CD4-positive, CD25-positive, alpha-beta regulatory T cell (primary cell): ENCODE results near the gene GTPBP1. TPM values are rescaled to one million over a fixed set of nuclear protein-coding genes. Genes with fewer than 3 reads are reported as not detected.

Experiments used
- ATAC-seq, 2 donors: fragments of 150-1000 bp; cut with Tn5 transposase; one replicate each; pipeline ENCODE4 v1.10.0; 2021; ENCODE audit warnings: low read depth in 2 of 2, moderate number of reproducible peaks in 2 of 2, moderate library complexity in 1 of 2
- DNase-seq, 3 donors: peaks; one replicate each; pipeline versions ENCODE4 v3.0.0 to v3.0.0-alpha.2; 2012 to 2022; ENCODE audit warnings: mixed read lengths in 1 of 3
- H3K27ac ChIP-seq: one replicate; pipeline ENCODE4 v1.7.0; 2013; ENCODE audit warnings: mild to moderate bottlenecking, low read length; ENCODE audit not compliant: insufficient read depth, poor library complexity, severe bottlenecking
- H3K27me3 ChIP-seq: one replicate; pipeline ENCODE4 v1.7.0; 2013; ENCODE audit warnings: low read length; ENCODE audit not compliant: control insufficient read depth, insufficient read depth
- H3K36me3 ChIP-seq: one replicate; pipeline ENCODE4 v1.7.0; 2013; ENCODE audit warnings: mild to moderate bottlenecking, low read length, moderate library complexity; ENCODE audit not compliant: control insufficient read depth, insufficient read depth
- H3K4me1 ChIP-seq: 2 replicates; pipeline ENCODE4 v1.7.0; 2013; ENCODE audit warnings: mild to moderate bottlenecking, low read length; ENCODE audit not compliant: insufficient read depth, control insufficient read depth, poor library complexity, severe bottlenecking
- H3K4me3 ChIP-seq: one replicate; pipeline ENCODE4 v1.7.0; 2013; ENCODE audit warnings: low read depth, mild to moderate bottlenecking, low read length, moderate library complexity
- H3K9me3 ChIP-seq, 2 experiments: 1 replicate in 1 of 2; 2 replicates in 1 of 2; pipeline ENCODE4 v1.7.0; 2013; ENCODE audit warnings: low read length in 2 of 2, mild to moderate bottlenecking in 1 of 2, moderate library complexity in 1 of 2; ENCODE audit not compliant: control insufficient read depth in 2 of 2
- H3K27ac Mint-ChIP-seq, 3 donors: one replicate each; pipeline ENCODE4 v1.8.0; 2020 to 2022; ENCODE audit warnings: mild to moderate bottlenecking in 3 of 3, mixed read lengths in 3 of 3, moderate library complexity in 2 of 3
- H3K27me3 Mint-ChIP-seq: one replicate; pipeline ENCODE4 v1.8.0; 2022; ENCODE audit warnings: mild to moderate bottlenecking, mixed read lengths
- H3K36me3 Mint-ChIP-seq: one replicate; pipeline ENCODE4 v1.8.0; 2020; ENCODE audit warnings: mixed read lengths
- H3K4me1 Mint-ChIP-seq, 4 donors: one replicate each; pipeline ENCODE4 v1.8.0; 2020 to 2022; ENCODE audit warnings: mixed read lengths in 4 of 4, mild to moderate bottlenecking in 1 of 4
- H3K4me3 Mint-ChIP-seq, 4 donors: one replicate each; pipeline ENCODE4 v1.8.0; 2020 to 2022; ENCODE audit warnings: mild to moderate bottlenecking in 4 of 4, mixed read lengths in 4 of 4, moderate library complexity in 3 of 4
- H3K9me3 Mint-ChIP-seq, 7 donors: one replicate each; pipeline ENCODE4 v1.8.0; 2020 to 2022; ENCODE audit warnings: mixed read lengths in 7 of 7, mild to moderate bottlenecking in 3 of 7, moderate library complexity in 2 of 7
- polyA plus RNA-seq, 4 donors: library from polyadenylated mRNA; unstranded; fragments of 300-500 nt; fragmentation: Illumina TruSeq; gene quantifications; one replicate each; pipeline ENCODE4 v1.2.3, GENCODE V29; 2021
- total RNA-seq: library from RNA; stranded (reverse); gene quantifications from one replicate; pipeline ENCODE4 v1.2.3, GENCODE V29; 2022

GTPBP1 gene
- total and polyA plus RNA-seq, 5 donors from 2014 or later = 25.4 to 285 (median 25.8) TPM

GRCh38 chr22:38733329-38733723, 27.6 kb downstream of the GTPBP1 start:
- Mint-ChIP-seq H3K36me3 (peaks cover 40% of the 10 kb centered on the region), H3K4me1 (peaks cover 5 to 57% (median 21%) of the 10 kb centered on the region in 4 donors)

GRCh38 chr22:38733724-38734381, 28.1 kb downstream of the GTPBP1 start:
- Histone ChIP-seq H3K4me3 (no peak overlapping the region), H3K9me3 (no peaks in the 10 kb centered on the region), H3K27me3 (no peaks in the 10 kb centered on the region), H3K4me1 (peaks cover 23% of the 10 kb centered on the region), H3K36me3 (peaks cover 71% of the 10 kb centered on the region), H3K27ac (peak overlapping the region; percentile 52)
- peaks cover 37% of the 10 kb centered on the region for H3K36me3 Mint-ChIP-seq
- peak overlapping the region; percentile 80 to 86 (median 85) for H3K27ac Mint-ChIP-seq
- ATAC-seq (peak in 1 of 2 donors; percentile 1), DNase-seq (no peak)
- peak overlapping the region in 1 of 4 donors; percentile 77 for H3K4me3 Mint-ChIP-seq
- no peaks in the 10 kb centered on the region for H3K9me3 Mint-ChIP-seq
- peaks cover 5 to 58% (median 22%) of the 10 kb centered on the region in 4 donors for H3K4me1 Mint-ChIP-seq
- H3K27me3 Mint-ChIP-seq = no peaks in the 10 kb centered on the region

More at GRCh38 chr22:38733329-38733723, 27.6 kb downstream of the GTPBP1 start:
- H3K4me3 Mint-ChIP-seq = peak overlapping the region in 3 of 4 donors; percentile 4 to 75 (median 19)
- ATAC-seq = peak; percentile 43 to 57
- H3K27me3 Mint-ChIP-seq = no peaks in the 10 kb centered on the region
- DNase-seq = peak in 1 of 3 donors; percentile 65
- Histone ChIP-seq H3K36me3 (peaks cover 71% of the 10 kb centered on the region), H3K4me1 (peaks cover 23% of the 10 kb centered on the region), H3K27me3 (no peaks in the 10 kb centered on the region), H3K27ac (peak overlapping the region; percentile 52), H3K4me3 (no peak overlapping the region), H3K9me3 (no peaks in the 10 kb centered on the region)
- H3K9me3 Mint-ChIP-seq = no peaks in the 10 kb centered on the region
- H3K27ac Mint-ChIP-seq = peak overlapping the region; percentile 59 to 86 (median 80)

- H3K36me3 ChIP-seq = peaks cover 71% of the 10 kb centered on the region
- Mint-ChIP-seq H3K9me3 (no peaks in the 10 kb centered on the region), H3K4me1 (peaks cover 5 to 55% (median 22%) of the 10 kb centered on the region in 4 donors), H3K27me3 (no peaks in the 10 kb centered on the region), H3K27ac (peak overlapping the region; percentile 80 to 90 (median 89)), H3K36me3 (peaks cover 37% of the 10 kb centered on the region), H3K4me3 (peak overlapping the region in 2 of 4 donors; percentile 43 to 77)
- no peak for DNase-seq
- no peaks in the 10 kb centered on the region for H3K27me3 ChIP-seq
- H3K27ac ChIP-seq = peak overlapping the region; percentile 45
- H3K9me3 ChIP-seq = no peaks in the 10 kb centered on the region
- no peak for ATAC-seq
- H3K4me1 ChIP-seq = peaks cover 23% of the 10 kb centered on the region
- no peak overlapping the region for H3K4me3 ChIP-seq
Measured at GRCh38 chr22:38734421-38735100, 28.8 kb downstream of the GTPBP1 start.

GRCh38 chr22:38735126-38735464, 29.4 kb downstream of the GTPBP1 start:
- Mint-ChIP-seq H3K36me3 (peaks cover 33% of the 10 kb centered on the region), H3K27ac (peak overlapping the region; percentile 80 to 89 (median 89)), H3K4me3 (peak overlapping the region in 1 of 4 donors; percentile 77), H3K4me1 (peaks cover 5 to 61% (median 22%) of the 10 kb centered on the region in 4 donors), H3K9me3 (no peaks in the 10 kb centered on the region), H3K27me3 (no peaks in the 10 kb centered on the region)
- no peaks in the 10 kb centered on the region for H3K27me3 ChIP-seq
- H3K36me3 ChIP-seq = peaks cover 71% of the 10 kb centered on the region
- ATAC-seq (no peak), DNase-seq (no peak)
- H3K4me1 ChIP-seq = peaks cover 23% of the 10 kb centered on the region
- no peaks in the 10 kb centered on the region for H3K9me3 ChIP-seq
- no peak overlapping the region for H3K4me3 ChIP-seq
- peak overlapping the region; percentile 47 for H3K27ac ChIP-seq

- Mint-ChIP-seq H3K4me1 (peaks cover 5 to 61% (median 22%) of the 10 kb centered on the region in 4 donors), H3K4me3 (peak overlapping the region in 2 of 4 donors; percentile 31 to 77)
- peak in 1 of 3 donors; percentile 34 for DNase-seq
Measured at GRCh38 chr22:38735465-38736256, 29.9 kb downstream of the GTPBP1 start.

GRCh38 chr22:38736257-38736570, 30.5 kb downstream of the GTPBP1 start:
- Histone ChIP-seq H3K4me1 (peaks cover 25% of the 10 kb centered on the region), H3K36me3 (peaks cover 79% of the 10 kb centered on the region), H3K9me3 (no peaks in the 10 kb centered on the region), H3K27me3 (no peaks in the 10 kb centered on the region), H3K4me3 (no peak overlapping the region), H3K27ac (peak overlapping the region; percentile 47)
- peaks cover 23% of the 10 kb centered on the region for H3K36me3 Mint-ChIP-seq
- H3K27ac Mint-ChIP-seq = peak overlapping the region in 2 of 3 donors; percentile 63 to 80
- peak overlapping the region in 2 of 4 donors; percentile 31 to 58 for H3K4me3 Mint-ChIP-seq
- DNase-seq (no peak), ATAC-seq (no peak)
- H3K27me3 Mint-ChIP-seq = no peaks in the 10 kb centered on the region
- H3K9me3 Mint-ChIP-seq = no peaks in the 10 kb centered on the region
- H3K4me1 Mint-ChIP-seq = peaks cover 5 to 64% (median 22%) of the 10 kb centered on the region in 4 donors

More at GRCh38 chr22:38735465-38736256, 29.9 kb downstream of the GTPBP1 start:
- Histone ChIP-seq H3K27ac (peak overlapping the region; percentile 47), H3K9me3 (no peaks in the 10 kb centered on the region), H3K4me1 (peaks cover 23% of the 10 kb centered on the region), H3K27me3 (no peaks in the 10 kb centered on the region), H3K36me3 (peaks cover 75% of the 10 kb centered on the region), H3K4me3 (no peak overlapping the region)
- peaks cover 27% of the 10 kb centered on the region for H3K36me3 Mint-ChIP-seq
- no peaks in the 10 kb centered on the region for H3K27me3 Mint-ChIP-seq
- ATAC-seq = no peak
- H3K9me3 Mint-ChIP-seq = no peaks in the 10 kb centered on the region
- H3K27ac Mint-ChIP-seq = peak overlapping the region; percentile 80 to 89 (median 89)

- DNase-seq = no peak
- H3K4me1 ChIP-seq = peaks cover 29% of the 10 kb centered on the region
Measured at GRCh38 chr22:38737302-38738060, 31.7 kb downstream of the GTPBP1 start.

More at GRCh38 chr22:38737302-38738060, 31.7 kb downstream of the GTPBP1 start:
- peak overlapping the region; percentile 54 to 86 (median 80) for H3K27ac Mint-ChIP-seq
- Histone ChIP-seq H3K27ac (peak overlapping the region; percentile 53), H3K4me3 (no peak overlapping the region), H3K9me3 (no peaks in the 10 kb centered on the region), H3K27me3 (no peaks in the 10 kb centered on the region), H3K36me3 (peaks cover 88% of the 10 kb centered on the region)
- H3K4me3 Mint-ChIP-seq = peak overlapping the region in 1 of 4 donors; percentile 62
- H3K9me3 Mint-ChIP-seq = no peaks in the 10 kb centered on the region
- H3K27me3 Mint-ChIP-seq = no peaks in the 10 kb centered on the region
- peaks cover 26% of the 10 kb centered on the region for H3K36me3 Mint-ChIP-seq
- peaks cover 5 to 63% (median 24%) of the 10 kb centered on the region in 4 donors for H3K4me1 Mint-ChIP-seq
- no peak for ATAC-seq
